HCT116 (cell line): ENCODE data around the gene IL6R. TPM values are rescaled to one million over a fixed set of nuclear protein-coding genes. Genes with fewer than 3 reads are reported as not detected.

Source experiments
- ATAC-seq: fragments of 200-7000 bp; cut with Tn5 transposase; 2 replicates; pipeline ENCODE4 v1.9.1; 2020; ENCODE audit warnings: mild to moderate bottlenecking, moderate library complexity
- BruUV-seq: library from RNA; stranded (reverse); fragments of 400-500 nt; replicated peaks from 2 replicates; lab custom pipeline; 2021; lab: Mats Ljungman, UMichigan
- CTCF ChIA-PET: fragments of 300-600 bp; sonication (Branson Sonifier 250); formaldehyde crosslinking; loops from one replicate; lab custom pipeline; 2021; ENCODE audit warnings: antibody characterized with exemption; lab: Charles Lee
- POLR2A ChIA-PET: fragments of 300-600, 350-600 bp; sonication (Branson Sonifier 250); formaldehyde crosslinking; loops from one replicate; lab custom pipeline; 2021; ENCODE audit warnings: antibody characterized with exemption; lab: Charles Lee
- RAD21 ChIA-PET, 2 experiments: fragments of 300-600 bp; sonication (Branson Sonifier 250); formaldehyde crosslinking; loops; one replicate each; lab custom pipeline; 2023; ENCODE audit warnings: low total read pairs in 2 of 2; ENCODE audit not compliant: uncharacterized antibody in 2 of 2, unreplicated experiment in 2 of 2, low non-redundant PET in 1 of 2; lab: Charles Lee
- DNase-seq: peaks from one replicate; pipeline ENCODE4 v3.0.0-alpha.2; 2010; ENCODE audit warnings: low read depth, low spot score
- H2AFZ ChIP-seq: fragments of 200-600 bp; shearing (Covaris generic), sonication (generic); 2 replicates; pipeline ENCODE4 v1.6.1; 2017; ENCODE audit warnings: low read depth, mixed run types, mixed read lengths, antibody characterized with exemption, low read length; ENCODE audit not compliant: poor library complexity, severe bottlenecking
- H3K27ac ChIP-seq: 2 replicates; pipeline ENCODE4 v1.5.1; 2012; ENCODE audit warnings: low read depth, low read length
- H3K27me3 ChIP-seq: fragments of 200-600 bp; sonication (generic); 2 replicates; pipeline ENCODE4 v1.6.1; 2016; ENCODE audit warnings: mixed run types, low read length, mixed read lengths; ENCODE audit not compliant: insufficient read depth
- H3K36me3 ChIP-seq, 2 experiments: fragments of 200-500 bp in 1 of 2; fragments of 200-600 bp in 1 of 2; sonication (Bioruptor generic) in 1 of 2; sonication (generic) in 1 of 2; 2 replicates each; pipeline versions ENCODE4 v1.5.1 to v1.6.1; 2014 to 2016; ENCODE audit warnings: low read length in 2 of 2, inconsistent platforms in 1 of 2, mixed read lengths in 1 of 2, mixed run types in 1 of 2; ENCODE audit not compliant: insufficient read depth in 2 of 2, control insufficient read depth in 1 of 2
- H3K4me1 ChIP-seq, 2 experiments: fragments of 200-600 bp in 1 of 2; sonication (generic) in 1 of 2; 2 replicates each; pipeline versions ENCODE4 v1.5.1 to v1.6.1; 2012 to 2017; ENCODE audit warnings: low read length in 2 of 2, inconsistent platforms in 1 of 2, mild to moderate bottlenecking in 1 of 2, mixed read lengths in 1 of 2, mixed run types in 1 of 2, moderate library complexity in 1 of 2; ENCODE audit not compliant: insufficient read depth in 2 of 2, control insufficient read depth in 1 of 2
- H3K4me2 ChIP-seq: fragments of 200-600 bp; sonication (generic); 2 replicates; pipeline ENCODE4 v1.6.1; 2017; ENCODE audit warnings: mixed run types, low read length, mixed read lengths
- H3K4me3 ChIP-seq, 2 experiments: fragments of 200-600 bp in 1 of 2; sonication (generic) in 1 of 2; replicated peaks in 1 of 2; 2 replicates each; pipeline ENCODE4 v1.5.1; 2011 to 2016; ENCODE audit warnings: low read length in 2 of 2, control low read depth in 1 of 2, low read depth in 1 of 2, mild to moderate bottlenecking in 1 of 2, mixed read lengths in 1 of 2, mixed run types in 1 of 2
- H3K79me2 ChIP-seq: fragments of 200-600 bp; sonication (generic); 2 replicates; pipeline ENCODE4 v1.6.1; 2017; ENCODE audit warnings: mild to moderate bottlenecking, mixed run types, low read length, moderate library complexity, mixed read lengths; ENCODE audit not compliant: insufficient read depth
- H3K9ac ChIP-seq: fragments of 200-600 bp; sonication (generic); 2 replicates; pipeline ENCODE4 v1.6.1; 2016; ENCODE audit warnings: low read length, mixed read lengths
- H3K9me2 ChIP-seq: fragments of 200-600 bp; sonication (generic), shearing (Covaris generic); 2 replicates; pipeline ENCODE4 v1.6.1; 2017; ENCODE audit warnings: mixed run types, mild to moderate bottlenecking, moderate library complexity; ENCODE audit not compliant: insufficient read depth
- H3K9me3 ChIP-seq, 2 experiments: fragments of 200-500 bp in 1 of 2; fragments of 200-600 bp in 1 of 2; sonication (Bioruptor generic) in 1 of 2; sonication (generic) in 1 of 2; 2 replicates each; pipeline ENCODE4 v1.6.1; 2014 to 2017; ENCODE audit warnings: low read length in 2 of 2, mixed read lengths in 2 of 2, inconsistent platforms in 1 of 2, low read depth in 1 of 2, mild to moderate bottlenecking in 1 of 2, mixed run types in 1 of 2, moderate library complexity in 1 of 2; ENCODE audit not compliant: control insufficient read depth in 1 of 2, insufficient read depth in 1 of 2
- H4K20me1 ChIP-seq: fragments of 200-600 bp; sonication (generic), shearing (Covaris generic); 2 replicates; pipeline ENCODE4 v1.6.1; 2017; ENCODE audit warnings: mixed run types, mild to moderate bottlenecking, moderate library complexity; ENCODE audit not compliant: insufficient read depth
- CBX3 ChIP-seq: IDR thresholded peaks from 2 replicates; pipeline ENCODE4 v1.6.1; 2012; ENCODE audit warnings: low read depth
- CEBPB ChIP-seq: IDR thresholded peaks from 2 replicates; pipeline ENCODE4 v1.6.1; 2012; ENCODE audit warnings: low read depth
- CTCF ChIP-seq, 3 experiments: fragments of 200-600 bp in 1 of 3; sonication (generic) in 1 of 3; IDR thresholded peaks in 2 of 3; conservative IDR thresholded peaks in 1 of 3; 2 replicates each; pipeline ENCODE4 v1.5.1; 2012 to 2017; ENCODE audit warnings: low read depth in 2 of 3, low read length in 2 of 3, antibody characterized with exemption in 1 of 3, borderline replicate concordance in 1 of 3, control low read depth in 1 of 3, mild to moderate bottlenecking in 1 of 3, mixed read lengths in 1 of 3, mixed run types in 1 of 3, moderate library complexity in 1 of 3; ENCODE audit not compliant: insufficient read depth in 1 of 3
- ELF1 ChIP-seq: IDR thresholded peaks from 2 replicates; pipeline ENCODE4 v1.6.1; 2012; ENCODE audit warnings: low read depth, borderline replicate concordance
- EZH2 ChIP-seq: fragments of 200-600 bp; sonication (generic); IDR thresholded peaks from 2 replicates; pipeline ENCODE4 v1.6.1; 2017; ENCODE audit warnings: antibody characterized with exemption, mixed run types
- EZH2phosphoT487 ChIP-seq: fragments of 200-600 bp; IDR thresholded peaks from 2 replicates; pipeline ENCODE4 v1.6.1; 2018; ENCODE audit warnings: antibody characterized with exemption, borderline replicate concordance
- JUND ChIP-seq: IDR thresholded peaks from 2 replicates; pipeline ENCODE4 v1.6.1; 2012
- MAX ChIP-seq: IDR thresholded peaks from 2 replicates; pipeline ENCODE4 v1.6.1; 2012
- POLR2A ChIP-seq: IDR thresholded peaks from 2 replicates; pipeline ENCODE4 v1.7.0; 2011; ENCODE audit warnings: borderline replicate concordance; ENCODE audit not compliant: insufficient read depth, insufficient read length; ENCODE audit errors: extremely low read depth
- POLR2AphosphoS5 ChIP-seq: IDR thresholded peaks from 2 replicates; pipeline ENCODE4 v1.6.1; 2011; ENCODE audit warnings: mild to moderate bottlenecking, low read depth, low read length, moderate library complexity
- RAD21 ChIP-seq: IDR thresholded peaks from 2 replicates; pipeline ENCODE4 v1.6.1; 2012; ENCODE audit warnings: low read depth, mild to moderate bottlenecking
- REST ChIP-seq: IDR thresholded peaks from 2 replicates; pipeline ENCODE4 v1.6.1; 2012; ENCODE audit warnings: low read depth
- SIN3A ChIP-seq: IDR thresholded peaks from 2 replicates; pipeline ENCODE4 v1.6.1; 2012; ENCODE audit warnings: low read depth
- SP1 ChIP-seq: IDR thresholded peaks from 2 replicates; pipeline ENCODE4 v1.6.1; 2012; ENCODE audit warnings: low read depth
- SRF ChIP-seq: IDR thresholded peaks from 2 replicates; pipeline ENCODE4 v1.6.1; 2012; ENCODE audit warnings: low read depth
- TCF7L2 ChIP-seq: IDR thresholded peaks from 2 replicates; pipeline ENCODE4 v1.7.0; 2011; ENCODE audit warnings: borderline replicate concordance, inconsistent platforms; ENCODE audit not compliant: insufficient read depth, insufficient read length; ENCODE audit errors: extremely low read depth
- YY1 ChIP-seq: IDR thresholded peaks from 2 replicates; pipeline ENCODE4 v1.6.1; 2011; ENCODE audit warnings: low read length, low read depth, moderate library complexity, mild to moderate bottlenecking; ENCODE audit not compliant: insufficient replicate concordance; ENCODE audit errors: extremely low read depth
- ZFX ChIP-seq: fragments of 450-650 bp; IDR thresholded peaks from 2 replicates; pipeline ENCODE4 v1.6.1; 2017
- intact Hi-C: fragments of 100-400 bp; cut with micrococcal nuclease; formaldehyde crosslinking; loops from 2 replicates; pipeline ENCODE4 v1.10.0; 2022
- total RNA-seq: library from RNA; stranded (reverse); gene quantifications from one replicate; pipeline ENCODE4 v1.2.1, GENCODE V29; 2021; ENCODE audit not compliant: unreplicated experiment
- TF ChIP-seq, protein P1 (sequence below): IDR thresholded peaks from 2 replicates; pipeline ENCODE4 v1.6.1; 2011; ENCODE audit warnings: mild to moderate bottlenecking, low read length, moderate library complexity; ENCODE audit not compliant: insufficient replicate concordance; ENCODE audit errors: extremely low read depth

The IL6R gene
- total RNA-seq, 1 experiment from 2014 or later = 6.8 TPM

DNA sequence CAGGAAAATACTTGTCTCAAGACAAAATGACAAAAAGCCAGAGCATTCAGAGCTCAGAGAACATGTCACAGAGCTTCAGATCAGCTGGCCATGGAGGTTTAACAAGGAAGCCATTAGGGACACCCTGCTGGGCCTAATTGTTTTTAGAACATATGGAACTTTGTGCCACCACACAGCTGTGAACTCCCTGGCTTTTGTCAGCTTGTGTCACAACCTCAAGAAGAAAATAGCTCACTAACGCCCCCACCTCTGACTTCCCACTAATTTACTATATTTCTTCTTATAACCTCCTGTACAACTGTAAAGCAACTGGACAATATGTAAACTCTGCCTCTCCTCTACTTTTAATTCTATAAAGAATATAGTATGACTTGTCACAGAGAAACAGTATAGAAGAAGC, 75.9 kb downstream of the IL6R start:
- RAD21 ChIA-PET = interaction anchor here in 1 of 2 experiments (2.3 kb wide), 1 partner anchor 65 kb away, joined by 8 read pairs; no protein-coding TSS in a partner anchor
- no peak overlapping the region for H3K4me2 ChIP-seq
- no peaks in the 10 kb centered on the region for H4K20me1 ChIP-seq
- CTCF ChIA-PET = interaction anchor here (0.7 to 4.0 kb wide), 7 partner anchors 10 to 398 kb away, joined by 3 to 62 read pairs (median 4); partner anchors contain the start of gene UBE2Q1
- no peaks in the 10 kb centered on the region for H3K79me2 ChIP-seq
- H3K27me3 ChIP-seq = no peaks in the 10 kb centered on the region; the same call in 1 of the 2 replicates
- TF ChIP-seq YY1 (no peak), TCF7L2 (no peak), RAD21 (no peak), SRF (no peak), SP1 (no peak), CEBPB (no peak), REST (no peak), JUND (no peak), SIN3A (no peak), POLR2AphosphoS5 (no peak), CBX3 (no peak), ELF1 (no peak), ZFX (no peak), EZH2 (no peak), EZH2phosphoT487 (no peak), POLR2A (no peak), MAX (no peak), CTCF (IDR thresholded peaks at IDR 0.05 in 2 of 3, conservative IDR thresholded peaks at IDR 0.05 in 1 of 3; ENCODE audit: borderline replicate concordance in 1 of 3, insufficient read depth in 1 of 3, low read depth in 2 of 3, low read length in 2 of 3) (no peak)
- TF ChIP-seq, protein P1, sequence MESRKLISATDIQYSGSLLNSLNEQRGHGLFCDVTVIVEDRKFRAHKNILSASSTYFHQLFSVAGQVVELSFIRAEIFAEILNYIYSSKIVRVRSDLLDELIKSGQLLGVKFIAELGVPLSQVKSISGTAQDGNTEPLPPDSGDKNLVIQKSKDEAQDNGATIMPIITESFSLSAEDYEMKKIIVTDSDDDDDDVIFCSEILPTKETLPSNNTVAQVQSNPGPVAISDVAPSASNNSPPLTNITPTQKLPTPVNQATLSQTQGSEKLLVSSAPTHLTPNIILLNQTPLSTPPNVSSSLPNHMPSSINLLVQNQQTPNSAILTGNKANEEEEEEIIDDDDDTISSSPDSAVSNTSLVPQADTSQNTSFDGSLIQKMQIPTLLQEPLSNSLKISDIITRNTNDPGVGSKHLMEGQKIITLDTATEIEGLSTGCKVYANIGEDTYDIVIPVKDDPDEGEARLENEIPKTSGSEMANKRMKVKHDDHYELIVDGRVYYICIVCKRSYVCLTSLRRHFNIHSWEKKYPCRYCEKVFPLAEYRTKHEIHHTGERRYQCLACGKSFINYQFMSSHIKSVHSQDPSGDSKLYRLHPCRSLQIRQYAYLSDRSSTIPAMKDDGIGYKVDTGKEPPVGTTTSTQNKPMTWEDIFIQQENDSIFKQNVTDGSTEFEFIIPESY = no peak
- no peak for DNase-seq
- H3K9me2 ChIP-seq = no peaks in the 10 kb centered on the region
- BruUV-seq = no TSS peak
- no peak overlapping the region for H3K27ac ChIP-seq
- no peaks in the 10 kb centered on the region for H3K9me3 ChIP-seq
- ATAC-seq = no peak
- H2AFZ ChIP-seq = peak overlapping the region; percentile 72
- H3K9ac ChIP-seq = no peak overlapping the region
- H3K36me3 ChIP-seq = no peaks in the 10 kb centered on the region
- POLR2A ChIA-PET = no interaction called here
- no peak overlapping the region for H3K4me3 ChIP-seq
- intact Hi-C loops = loop anchor here (5.0 kb wide), 4 partner anchors 186 to 396 kb away; no protein-coding TSS in a partner anchor
- H3K4me1 ChIP-seq = peaks cover 12 to 50% of the 10 kb centered on the region in 2 experiments
